Fibroblast of the conjunctiva (primary cell): ENCODE results near the gene PSME2.

Experiments
- DNase-seq: peaks from one replicate; pipeline ENCODE4 v3.0.0-alpha.2; 2010; ENCODE audit warnings: low read depth

Gene PSME2

GRCh38 chr14:24146453-24146977 lies at the start of gene PSME2:
PSME2 (minus strand) TSS chr14:24146610; CDS start chr14:24146581, 29 bp downstream.
- DNase-seq = peak; percentile 97

GRCh38 chr14:24195186-24196070 lies 49.0 kb upstream of the PSME2 start, which contains the start of gene TM9SF1:
TM9SF1 (minus strand) TSS chr14:24195441; CDS start chr14:24195019, 422 bp downstream.
- DNase-seq = peak; percentile 77

GRCh38 chr14:24194873-24195185 lies 48.4 kb upstream of the PSME2 start:
- DNase-seq = no peak

GRCh38 chr14:24194186-24194872 lies 47.9 kb upstream of the PSME2 start:
- DNase-seq = no peak

GRCh38 chr14:24192933-24193332 lies 46.5 kb upstream of the PSME2 start:
- DNase-seq = no peak

GRCh38 chr14:24190416-24190815 lies 44.0 kb upstream of the PSME2 start:
- DNase-seq = no peak

GRCh38 chr14:24189460-24189859 lies 43.0 kb upstream of the PSME2 start:
- DNase-seq = no peak

GRCh38 chr14:24189059-24189375 lies 42.6 kb upstream of the PSME2 start:
- DNase-seq = no peak

- DNase-seq = peak; percentile 95
Measured at GRCh38 chr14:24188251-24189058, 42.0 kb upstream of the PSME2 start, which contains the start of gene IPO4. IPO4 (minus strand) TSS chr14:24188816; CDS start chr14:24188787, 29 bp downstream.

GRCh38 chr14:24187539-24187915 lies 41.1 kb upstream of the PSME2 start:
- no peak for DNase-seq

GRCh38 chr14:24186831-24187538 lies 40.6 kb upstream of the PSME2 start:
- no peak for DNase-seq

GRCh38 chr14:24185741-24186140 lies 39.3 kb upstream of the PSME2 start:
- DNase-seq = no peak

- no peak for DNase-seq
Measured at GRCh38 chr14:24185026-24185425, 38.6 kb upstream of the PSME2 start.

GRCh38 chr14:24184104-24184970 lies 37.9 kb upstream of the PSME2 start:
- DNase-seq = no peak

- no peak for DNase-seq
Measured at GRCh38 chr14:24183014-24183481, 36.6 kb upstream of the PSME2 start.

- DNase-seq = no peak
Measured at GRCh38 chr14:24182110-24182882, 35.9 kb upstream of the PSME2 start.

- DNase-seq = no peak
Measured at GRCh38 chr14:24181371-24182077, 35.1 kb upstream of the PSME2 start.

- DNase-seq = no peak
Measured at GRCh38 chr14:24179961-24180796, 33.8 kb upstream of the PSME2 start.
